Right atrium auricular region (tissue), 2 donors: ENCODE results near the gene FLACC1. TPM values are rescaled to one million over a fixed set of nuclear protein-coding genes. Genes with fewer than 3 reads are reported as not detected.
"Not testable (repeated sequence)": the region's sequence is repeated elsewhere in the genome, so short reads cannot be mapped to it uniquely, and the experiment has no call there.

Source experiments
- DNase-seq: peaks from one replicate; pipeline ENCODE4 v3.0.0-alpha.2; 2019; ENCODE audit warnings: low spot score
- H3K27ac ChIP-seq, 2 donors: fragments of 200-600 bp; sonication (generic); 1 replicate in 1 of 2; 2 replicates in 1 of 2; pipeline ENCODE4 v1.5.1; 2016 to 2019
- H3K27me3 ChIP-seq, 2 donors: fragments of 200-600 bp; sonication (generic); one replicate each; pipeline versions ENCODE4 v1.5.1 to v1.6.0; 2017 to 2019
- H3K36me3 ChIP-seq: fragments of 200-600 bp; sonication (generic); one replicate; pipeline ENCODE4 v1.5.1; 2016
- H3K4me1 ChIP-seq, 2 donors: fragments of 200-600 bp; sonication (generic); one replicate each; pipeline versions ENCODE4 v1.5.1 to v1.6.0; 2017 to 2019
- H3K4me3 ChIP-seq, 2 donors: fragments of 200-600 bp; sonication (generic); 1 replicate in 1 of 2; 2 replicates in 1 of 2; pipeline ENCODE4 v1.5.1; 2017 to 2019; ENCODE audit warnings: mild to moderate bottlenecking in 1 of 2, moderate library complexity in 1 of 2
- H3K9me3 ChIP-seq, 2 donors: fragments of 200-600 bp; sonication (generic); one replicate each; pipeline ENCODE4 v1.5.1; 2019
- total RNA-seq, 2 donors: library from RNA; depleted of rRNA; stranded (reverse); fragments of >200 nt; gene quantifications; one replicate each; pipeline ENCODE4 v1.1.0, GENCODE V29; 2016
- TF ChIP-seq, protein P1 (sequence below), 2 donors: fragments of 200-600 bp; sonication (generic); IDR thresholded peaks; one replicate each; pipeline ENCODE4 v1.5.1; 2019; ENCODE audit warnings: antibody characterized with exemption in 2 of 2

The FLACC1 gene
- total RNA-seq, 2 donors from 2014 or later = 6.2 to 7.5 TPM

DNA sequence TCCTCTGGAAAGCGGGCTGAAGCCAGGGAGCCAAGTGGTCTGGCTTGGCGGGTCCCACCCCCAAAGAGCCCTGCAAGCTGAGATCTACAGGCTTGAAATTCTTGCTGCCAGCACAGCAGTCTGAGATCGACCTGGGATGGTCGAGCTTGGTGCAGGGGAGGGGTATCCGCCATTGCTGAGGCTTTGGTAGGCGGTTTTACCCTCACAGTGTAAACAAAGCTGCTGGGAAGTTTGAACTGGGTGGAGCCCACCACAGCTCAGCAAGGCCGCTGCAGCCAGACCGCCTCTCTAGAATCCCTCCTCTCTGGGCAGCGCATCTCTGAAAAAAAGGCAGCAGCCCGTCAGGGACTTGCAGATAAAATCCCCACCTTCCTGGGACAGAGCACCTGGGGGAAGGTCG, 12.6 kb upstream of the FLACC1 start:
- no peak overlapping the region for H3K27ac ChIP-seq
- peaks cover 1% of the 10 kb centered on the region for H3K36me3 ChIP-seq
- H3K27me3 ChIP-seq = no peaks in the 10 kb centered on the region
- no peak for DNase-seq
- TF ChIP-seq, protein P1, sequence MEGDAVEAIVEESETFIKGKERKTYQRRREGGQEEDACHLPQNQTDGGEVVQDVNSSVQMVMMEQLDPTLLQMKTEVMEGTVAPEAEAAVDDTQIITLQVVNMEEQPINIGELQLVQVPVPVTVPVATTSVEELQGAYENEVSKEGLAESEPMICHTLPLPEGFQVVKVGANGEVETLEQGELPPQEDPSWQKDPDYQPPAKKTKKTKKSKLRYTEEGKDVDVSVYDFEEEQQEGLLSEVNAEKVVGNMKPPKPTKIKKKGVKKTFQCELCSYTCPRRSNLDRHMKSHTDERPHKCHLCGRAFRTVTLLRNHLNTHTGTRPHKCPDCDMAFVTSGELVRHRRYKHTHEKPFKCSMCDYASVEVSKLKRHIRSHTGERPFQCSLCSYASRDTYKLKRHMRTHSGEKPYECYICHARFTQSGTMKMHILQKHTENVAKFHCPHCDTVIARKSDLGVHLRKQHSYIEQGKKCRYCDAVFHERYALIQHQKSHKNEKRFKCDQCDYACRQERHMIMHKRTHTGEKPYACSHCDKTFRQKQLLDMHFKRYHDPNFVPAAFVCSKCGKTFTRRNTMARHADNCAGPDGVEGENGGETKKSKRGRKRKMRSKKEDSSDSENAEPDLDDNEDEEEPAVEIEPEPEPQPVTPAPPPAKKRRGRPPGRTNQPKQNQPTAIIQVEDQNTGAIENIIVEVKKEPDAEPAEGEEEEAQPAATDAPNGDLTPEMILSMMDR (IDR thresholded peaks at IDR 0.05) = no peak
- no peaks in the 10 kb centered on the region for H3K4me1 ChIP-seq
- H3K9me3 ChIP-seq = no peaks in the 10 kb centered on the region
- H3K4me3 ChIP-seq = no peak overlapping the region

DNA sequence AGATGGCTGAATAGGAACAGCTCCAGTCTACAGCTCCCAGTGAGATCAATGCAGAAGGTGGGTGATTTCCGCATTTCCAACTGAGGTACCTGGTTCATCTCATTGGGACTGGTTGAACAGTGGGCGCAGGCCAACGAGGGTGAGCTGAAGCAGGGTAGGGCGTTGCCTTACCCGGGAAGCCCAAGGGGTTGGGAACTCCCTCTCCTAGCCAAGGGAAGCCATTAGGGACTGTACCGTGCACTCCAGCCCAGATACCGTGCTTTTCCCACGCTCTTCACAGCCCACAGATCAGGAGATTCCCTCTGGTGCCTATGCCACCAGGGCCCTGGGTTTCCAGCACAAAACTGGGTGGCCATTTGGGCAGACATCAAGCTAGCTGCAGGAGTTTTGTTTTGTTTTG, 12.2 kb upstream of the FLACC1 start:
- not testable (repeated sequence) for DNase-seq, H3K4me1 ChIP-seq, H3K36me3 ChIP-seq, H3K27ac ChIP-seq, H3K4me3 ChIP-seq, H3K9me3 ChIP-seq, H3K27me3 ChIP-seq

DNA sequence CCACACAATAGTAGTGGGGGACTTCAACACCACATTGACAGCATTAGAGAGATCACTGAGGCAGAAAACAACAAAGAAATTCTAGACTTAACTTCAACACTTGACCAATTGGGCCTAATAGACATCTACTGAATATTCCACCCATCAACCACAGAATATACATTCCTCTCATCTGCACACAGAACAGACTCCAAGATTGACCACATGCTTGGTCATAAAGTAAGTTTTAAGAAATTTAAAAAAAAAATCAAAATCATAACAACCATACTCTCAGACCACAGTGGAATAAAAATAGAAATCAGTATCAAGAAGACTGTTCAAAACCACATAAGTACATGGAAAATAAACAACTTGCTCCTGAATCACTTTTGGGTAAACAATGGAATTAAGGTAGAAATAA, 9.0 kb upstream of the FLACC1 start:
- Histone ChIP-seq H3K4me1 (no peaks in the 10 kb centered on the region), H3K4me3 (no peak overlapping the region), H3K27ac (no peak overlapping the region), H3K27me3 (no peaks in the 10 kb centered on the region), H3K9me3 (no peaks in the 10 kb centered on the region), H3K36me3 (peaks cover 14% of the 10 kb centered on the region)
- TF ChIP-seq, protein P1 (IDR thresholded peaks at IDR 0.05) = no peak
- no peak for DNase-seq

DNA sequence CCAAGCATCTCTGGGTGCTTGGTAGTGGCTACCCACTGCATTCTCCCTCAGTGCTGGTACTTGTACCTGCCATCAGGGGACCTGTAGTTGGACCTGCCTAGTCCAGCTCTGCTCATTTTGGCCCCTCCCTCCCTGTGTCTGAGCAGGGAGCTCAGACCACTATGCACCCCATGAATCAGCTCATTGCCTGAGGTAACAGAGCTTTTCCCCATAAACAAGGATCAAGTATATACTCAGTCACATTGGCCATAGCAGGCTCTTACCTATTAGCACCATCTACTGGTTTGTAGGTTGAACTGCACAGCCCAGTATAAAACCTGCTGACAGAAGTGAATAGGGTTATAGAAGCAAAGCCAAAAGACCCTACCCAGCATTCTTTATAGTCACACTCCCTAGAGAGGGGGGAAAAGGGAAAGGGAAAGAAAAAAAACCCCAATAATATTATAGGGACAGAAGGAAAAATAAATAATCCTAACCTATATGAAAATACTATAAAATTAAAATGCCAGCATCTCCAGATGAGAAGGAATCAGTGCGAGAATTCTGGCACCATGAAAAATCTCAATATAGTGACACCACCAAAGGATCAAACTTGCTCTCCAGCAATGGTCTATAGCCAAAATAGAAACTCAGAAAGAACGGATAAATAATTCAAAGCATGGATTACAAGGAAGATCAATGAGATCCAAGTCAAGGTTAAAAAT, 6.9 kb upstream of the FLACC1 start:
- H3K27me3 ChIP-seq = no peaks in the 10 kb centered on the region
- no peak overlapping the region for H3K27ac ChIP-seq
- no peaks in the 10 kb centered on the region for H3K4me1 ChIP-seq
- TF ChIP-seq, protein P1 (IDR thresholded peaks at IDR 0.05) = peak; percentile 64 to 84
- H3K9me3 ChIP-seq = no peaks in the 10 kb centered on the region
- peaks cover 28% of the 10 kb centered on the region for H3K36me3 ChIP-seq
- H3K4me3 ChIP-seq = no peak overlapping the region
- no peak for DNase-seq

DNA sequence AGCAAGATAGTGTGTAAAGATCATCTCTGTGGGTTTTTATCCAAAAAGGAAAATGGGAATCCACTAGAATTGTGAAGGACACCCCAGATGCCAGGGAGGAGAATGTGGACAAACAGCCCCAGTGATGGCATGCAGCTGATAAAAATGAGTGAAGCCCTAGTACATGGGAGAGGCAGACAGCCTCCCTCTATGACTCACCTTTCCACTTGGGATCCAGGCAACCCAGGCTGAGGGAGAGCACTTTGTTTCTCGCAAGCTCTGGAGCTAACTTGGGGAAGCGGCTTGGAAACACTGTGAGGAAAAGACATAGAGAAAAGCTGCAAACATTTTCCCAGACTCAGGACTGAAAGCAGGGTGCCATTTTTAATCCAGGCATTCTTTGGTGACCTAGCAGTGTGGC, 5.3 kb upstream of the FLACC1 start:
- H3K4me1 ChIP-seq = peaks cover 0 to 4% of the 10 kb centered on the region in 2 donors
- no peaks in the 10 kb centered on the region for H3K9me3 ChIP-seq
- H3K36me3 ChIP-seq = peaks cover 33% of the 10 kb centered on the region
- no peak overlapping the region for H3K4me3 ChIP-seq
- H3K27me3 ChIP-seq = no peaks in the 10 kb centered on the region
- no peak overlapping the region for H3K27ac ChIP-seq
- TF ChIP-seq, protein P1 (IDR thresholded peaks at IDR 0.05) = no peak
- DNase-seq = no peak

DNA sequence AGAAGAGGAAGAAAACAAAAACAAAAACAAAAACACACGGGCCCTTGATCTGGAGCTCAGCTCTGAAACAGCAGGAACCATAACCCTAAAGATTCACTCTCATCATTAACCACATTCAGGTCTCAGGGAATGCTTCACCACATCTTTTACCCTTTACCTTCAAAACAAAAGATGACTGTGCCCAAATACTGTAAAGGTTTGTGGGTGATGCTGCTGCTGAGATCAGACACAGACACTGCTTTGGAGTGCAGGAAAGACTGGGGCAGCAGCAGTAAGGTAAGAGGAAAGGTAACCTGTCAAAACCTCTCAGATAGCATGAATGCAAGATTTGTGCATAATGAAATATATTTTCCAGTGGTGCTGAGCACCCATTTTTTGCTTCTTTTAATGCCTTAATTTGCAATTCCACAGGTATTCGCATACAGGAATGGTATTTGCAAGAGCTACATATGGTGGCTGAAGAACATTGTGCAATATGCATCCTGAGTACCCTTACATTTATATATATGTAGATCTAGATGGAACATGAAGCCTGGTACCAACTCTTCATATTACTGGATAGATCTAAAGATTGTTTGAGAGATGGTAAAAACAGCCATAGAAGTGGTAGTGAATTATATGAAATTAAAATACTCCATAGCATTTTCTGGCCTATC, 4.1 kb upstream of the FLACC1 start:
- Histone ChIP-seq H3K36me3 (peaks cover 33% of the 10 kb centered on the region), H3K4me3 (no peak overlapping the region), H3K27ac (no peak overlapping the region), H3K27me3 (no peaks in the 10 kb centered on the region), H3K9me3 (no peaks in the 10 kb centered on the region), H3K4me1 (peaks cover 0 to 16% of the 10 kb centered on the region in 2 donors)
- DNase-seq = no peak
- TF ChIP-seq, protein P1 (IDR thresholded peaks at IDR 0.05) = no peak
